K562 (cell line): ENCODE measurements around the gene ATP13A5.

Source experiments
- ATF7 ChIP-seq: fragments of 450-650 bp; IDR thresholded peaks from 2 replicates; pipeline ENCODE4 v1.7.1; 2014; ENCODE audit warnings: mild to moderate bottlenecking, moderate library complexity
- EZH2 ChIP-seq: IDR thresholded peaks from 2 replicates; pipeline ENCODE4 v1.6.1; 2012; ENCODE audit warnings: low read depth, mild to moderate bottlenecking, inconsistent platforms, low read length, borderline replicate concordance
- FOXM1 ChIP-seq, 2 experiments: fragments of 450-650 bp in 1 of 2; sonication (generic) in 1 of 2; formaldehyde crosslinking in 1 of 2; IDR thresholded peaks; 2 replicates each; pipeline versions ENCODE4 v1.6.1 to v1.9.0; 2017 to 2022; ENCODE audit warnings: low read depth in 2 of 2, mild to moderate bottlenecking in 2 of 2, missing genetic modification reagents in 1 of 2, moderate library complexity in 1 of 2
- JUND ChIP-seq, 2 experiments: IDR thresholded peaks; 2 replicates in 1 of 2; 3 replicates in 1 of 2; pipeline ENCODE4 v1.6.1; 2011; ENCODE audit warnings: borderline replicate concordance in 2 of 2, low read depth in 2 of 2, low read length in 2 of 2, improper control_type of control experiment in 1 of 2, missing biosample characterization in 1 of 2, missing genetic modification characterization in 1 of 2, missing genetic modification reagents in 1 of 2
- THRA ChIP-seq: fragments of 450-650 bp; IDR thresholded peaks from 2 replicates; pipeline ENCODE4 v1.6.1; 2017; ENCODE audit warnings: mild to moderate bottlenecking, moderate library complexity

DNA sequence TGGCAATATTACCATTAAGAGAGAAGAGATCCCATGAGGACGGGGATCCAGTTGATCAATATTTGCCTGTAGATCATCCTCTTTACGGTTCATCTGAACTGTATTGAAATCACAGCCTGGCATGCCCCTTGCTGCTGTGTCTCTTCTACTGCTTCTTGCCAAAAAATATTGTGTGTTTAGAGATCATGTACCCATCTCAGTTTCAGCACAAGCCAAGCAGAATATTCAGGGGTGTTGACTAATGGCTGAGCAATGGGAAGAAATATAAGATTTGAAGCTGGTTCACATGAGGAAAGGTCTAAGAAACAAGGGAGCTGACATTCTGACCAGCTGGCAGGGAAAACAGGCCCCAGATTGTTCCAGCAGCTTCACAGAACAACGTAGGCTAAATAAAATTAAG, 21.3 kb downstream of the ATP13A5 start:
- TF ChIP-seq JUND (IDR thresholded peaks at IDR 0.05; ENCODE audit: borderline replicate concordance, low read depth, low read length) (no peak), JUND (tag; IDR thresholded peaks at IDR 0.05; ENCODE audit: borderline replicate concordance, low read depth, low read length) (no peak), ATF7 (no peak), THRA (no peak), EZH2 (no peak), FOXM1 (IDR thresholded peaks at IDR 0.05; ENCODE audit: low read depth) (no peak), FOXM1 (CRISPR knock-in tag; IDR thresholded peaks at IDR 0.05; ENCODE audit: low read depth) (no peak)
